ENCODE measurements around the gene PTOV1.

DNA sequence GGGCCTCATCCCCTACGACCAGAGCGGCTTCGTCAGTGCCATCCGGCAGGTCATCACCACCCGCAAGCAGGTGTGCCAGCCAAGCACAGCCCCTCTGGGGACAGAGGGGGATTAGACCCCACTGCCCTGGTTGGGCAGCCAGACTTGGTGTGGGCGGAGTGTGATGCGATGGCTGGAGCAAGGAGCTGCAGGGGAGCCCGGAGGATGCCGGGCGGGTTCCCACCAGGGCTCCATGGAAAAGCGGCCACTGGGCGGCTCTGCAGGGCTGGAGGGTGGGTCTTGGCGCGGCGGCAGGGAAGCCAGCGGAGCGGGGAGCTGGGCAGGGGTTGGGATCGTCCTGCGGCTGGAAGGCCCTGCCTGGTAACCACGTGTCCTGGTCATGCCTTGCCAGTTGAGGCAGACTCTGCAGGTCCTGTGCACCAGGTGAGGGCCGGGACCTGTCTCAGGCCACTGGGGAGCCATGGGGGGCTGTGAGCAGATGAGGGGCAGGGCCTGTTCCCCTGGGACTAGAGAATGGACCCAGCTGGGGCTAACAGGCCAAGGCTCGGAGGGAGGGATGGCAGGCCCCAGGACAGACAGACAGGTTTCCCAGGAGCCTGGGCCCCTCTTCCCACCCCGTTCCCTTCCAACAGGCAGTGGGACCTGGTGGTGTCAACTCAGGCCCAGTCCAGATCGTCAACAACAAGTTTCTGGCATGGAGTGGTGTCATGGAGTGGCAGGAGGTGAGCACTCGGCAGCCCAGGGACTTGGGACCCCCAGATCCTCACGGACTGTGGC lies 6.3 kb downstream of the PTOV1 start:
- TF ChIP-seq, protein P1, sequence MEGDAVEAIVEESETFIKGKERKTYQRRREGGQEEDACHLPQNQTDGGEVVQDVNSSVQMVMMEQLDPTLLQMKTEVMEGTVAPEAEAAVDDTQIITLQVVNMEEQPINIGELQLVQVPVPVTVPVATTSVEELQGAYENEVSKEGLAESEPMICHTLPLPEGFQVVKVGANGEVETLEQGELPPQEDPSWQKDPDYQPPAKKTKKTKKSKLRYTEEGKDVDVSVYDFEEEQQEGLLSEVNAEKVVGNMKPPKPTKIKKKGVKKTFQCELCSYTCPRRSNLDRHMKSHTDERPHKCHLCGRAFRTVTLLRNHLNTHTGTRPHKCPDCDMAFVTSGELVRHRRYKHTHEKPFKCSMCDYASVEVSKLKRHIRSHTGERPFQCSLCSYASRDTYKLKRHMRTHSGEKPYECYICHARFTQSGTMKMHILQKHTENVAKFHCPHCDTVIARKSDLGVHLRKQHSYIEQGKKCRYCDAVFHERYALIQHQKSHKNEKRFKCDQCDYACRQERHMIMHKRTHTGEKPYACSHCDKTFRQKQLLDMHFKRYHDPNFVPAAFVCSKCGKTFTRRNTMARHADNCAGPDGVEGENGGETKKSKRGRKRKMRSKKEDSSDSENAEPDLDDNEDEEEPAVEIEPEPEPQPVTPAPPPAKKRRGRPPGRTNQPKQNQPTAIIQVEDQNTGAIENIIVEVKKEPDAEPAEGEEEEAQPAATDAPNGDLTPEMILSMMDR (IDR thresholded peaks at IDR 0.05; ENCODE audit: low read length): no peak
- no peak for TF ChIP-seq EZH2 (IDR thresholded peaks at IDR 0.05; ENCODE audit: borderline replicate concordance, low read length)

All from OCI-LY1 (cell line).